RWPE1 (cell line): ENCODE results near the gene FAM3B.

Experiments
- CTCF ChIA-PET: fragments of 350-600 bp; sonication (Branson Sonifier 250); formaldehyde crosslinking; extraction: SDS; loops from one replicate; lab custom pipeline; 2021; lab: Yijun Ruan, JAX
- POLR2A ChIA-PET: fragments of 400-600 bp; formaldehyde crosslinking; extraction: SDS; loops from one replicate; lab custom pipeline; 2020; ENCODE audit warnings: antibody characterized with exemption; ENCODE audit not compliant: low non-redundant PET; lab: Yijun Ruan, JAX
- DNase-seq: peaks from one replicate; pipeline ENCODE4 v3.0.0; 2012; ENCODE audit warnings: low spot score
- H3K27ac ChIP-seq: fragments of 450-650 bp; 2 replicates; pipeline ENCODE4 v1.5.1; 2017
- CTCF ChIP-seq: fragments of 450-650 bp; conservative IDR thresholded peaks from 2 replicates; pipeline ENCODE4 v1.5.1; 2017; ENCODE audit warnings: low read depth, mild to moderate bottlenecking

The FAM3B gene

GRCh38 chr21:41325138-41325912 is 8.7 kb downstream of the FAM3B start:
- no peak overlapping the region for H3K27ac ChIP-seq
- ChIA-PET CTCF (no interaction called here), POLR2A (no interaction called here)
- TF ChIP-seq CTCF: no peak
- no peak for DNase-seq

GRCh38 chr21:41326414-41327080 is 9.9 kb downstream of the FAM3B start:
- CTCF ChIA-PET: no interaction called here
- DNase-seq: no peak
- POLR2A ChIA-PET: no interaction called here
- no peak overlapping the region for H3K27ac ChIP-seq
- TF ChIP-seq CTCF: no peak

- DNase-seq: no peak
- no peak for TF ChIP-seq CTCF
- H3K27ac ChIP-seq: no peak overlapping the region
- ChIA-PET CTCF (no interaction called here), POLR2A (no interaction called here)
Observed at GRCh38 chr21:41327753-41328152, 11.2 kb downstream of the FAM3B start.

GRCh38 chr21:41328660-41329607 is 12.3 kb downstream of the FAM3B start:
- TF ChIP-seq CTCF: no peak
- ChIA-PET CTCF (no interaction called here), POLR2A (no interaction called here)
- no peak overlapping the region for H3K27ac ChIP-seq
- DNase-seq: no peak

- no peak for TF ChIP-seq CTCF
- POLR2A ChIA-PET: no interaction called here
- no peak overlapping the region for H3K27ac ChIP-seq
- CTCF ChIA-PET: no interaction called here
- DNase-seq: no peak
Observed at GRCh38 chr21:41333752-41334151, 17.2 kb downstream of the FAM3B start.

GRCh38 chr21:41337515-41337914 is 20.9 kb downstream of the FAM3B start:
- CTCF ChIA-PET: no interaction called here
- TF ChIP-seq CTCF: no peak
- DNase-seq: no peak
- H3K27ac ChIP-seq: no peak overlapping the region
- POLR2A ChIA-PET: no interaction called here
